Measurements from ENCODE around the gene CHPT1. TPM values are rescaled to one million over a fixed set of nuclear protein-coding genes. Genes with fewer than 3 reads are reported as not detected.

The CHPT1 gene
- total RNA-seq, 1 experiment from 2014 or later = 34.2 TPM

- no peak for DNase-seq (ENCODE audit: low read depth)
Observed at GRCh38 chr12:101761781-101762180, 64.3 kb downstream of the CHPT1 start.

GRCh38 chr12:101763246-101763931 is 65.9 kb downstream of the CHPT1 start:
- no peak for DNase-seq (ENCODE audit: low read depth)

- DNase-seq (ENCODE audit: low read depth) = no peak
Observed at GRCh38 chr12:101764051-101764792, 66.8 kb downstream of the CHPT1 start.

- DNase-seq (ENCODE audit: low read depth) = no peak
Observed at GRCh38 chr12:101767537-101767936, 70.1 kb downstream of the CHPT1 start.

- no peak for DNase-seq (ENCODE audit: low read depth)
Observed at GRCh38 chr12:101768781-101769180, 71.3 kb downstream of the CHPT1 start.

GRCh38 chr12:101769865-101770264 is 72.4 kb downstream of the CHPT1 start:
- DNase-seq (ENCODE audit: low read depth) = no peak

GRCh38 chr12:101772012-101772775 is 74.8 kb downstream of the CHPT1 start:
- no peak for DNase-seq (ENCODE audit: low read depth)

GRCh38 chr12:101773650-101774162 is 76.3 kb downstream of the CHPT1 start:
- peak; percentile 66 for DNase-seq (ENCODE audit: low read depth)

GRCh38 chr12:101775816-101776215 is 78.4 kb downstream of the CHPT1 start:
- no peak for DNase-seq (ENCODE audit: low read depth)

- DNase-seq (ENCODE audit: low read depth) = no peak
Observed at GRCh38 chr12:101777485-101777884, 80.0 kb downstream of the CHPT1 start.

GRCh38 chr12:101777978-101778377 is 80.5 kb downstream of the CHPT1 start:
- DNase-seq (ENCODE audit: low read depth) = no peak

Other genes with a start within 250 kb of the CHPT1 start
- gene SPIC, start 222.3 kb upstream of the CHPT1 start, total RNA-seq (2014; rRNA removed) = not detected in 2 replicates
- gene MYBPC1, start 102.7 kb upstream of the CHPT1 start, total RNA-seq (2014; rRNA removed) = not detected in 2 replicates
- gene SYCP3, start 41.8 kb downstream of the CHPT1 start, total RNA-seq (2014; rRNA removed) = 0.34 TPM in 1 of 2 replicates, not detected in the other
- gene GNPTAB, start 133.3 kb downstream of the CHPT1 start, total RNA-seq (2014; rRNA removed) = 16.5 and 18.0 TPM in 2 replicates
- 7.7 and 10.4 TPM in 2 replicates for gene DRAM1, start 179.9 kb downstream of the CHPT1 start, total RNA-seq (2014; rRNA removed)

Measured in LHCN-M2 (cell line).